ENCODE results near the gene VAMP1. TPM values are rescaled to one million over a fixed set of nuclear protein-coding genes. Genes with fewer than 3 reads are reported as not detected.

VAMP1 gene
- total RNA-seq, 2 donors from 2014 or later = 5.6 to 17.8 TPM

- Histone ChIP-seq H3K4me1 (ENCODE audit: control insufficient read depth, insufficient read depth, low read length) (no peaks in the 10 kb centered on the region), H3K27ac (ENCODE audit: low read depth, low read length) (no peak overlapping the region), H3K27me3 (ENCODE audit: control insufficient read depth, insufficient read depth, low read length, poor library complexity, severe bottlenecking) (no peaks in the 10 kb centered on the region), H3K9me3 (ENCODE audit: control insufficient read depth, low read length) (no peaks in the 10 kb centered on the region), H3K4me3 (ENCODE audit: low read length) (no peak overlapping the region), H3K9ac (ENCODE audit: extremely low read depth, low read length, poor library complexity, severe bottlenecking) (no peak overlapping the region), H3K36me3 (ENCODE audit: control insufficient read depth, insufficient read depth, low read length) (no peaks in the 10 kb centered on the region)
- 87 to 88% methylated on average over 8 to 9 of the region's 9 CpGs for WGBS, 2 experiments (ENCODE audit: insufficient coverage in 1 of 2, insufficient read length in 1 of 2)
- DNase-seq = no peak
- Mint-ChIP-seq H3K27ac (no peak overlapping the region), H3K27me3 (ENCODE audit: insufficient read depth) (no peaks in the 10 kb centered on the region), H3K9me3 (no peaks in the 10 kb centered on the region), H3K4me3 (no peak overlapping the region), H3K4me1 (peaks cover 20% of the 10 kb centered on the region), H3K36me3 (ENCODE audit: low read depth) (no peaks in the 10 kb centered on the region)
- TF ChIP-seq CTCF (conservative IDR thresholded peaks at IDR 0.05) = no peak
Observed at GRCh38 chr12:6442836-6443235, 27.6 kb downstream of the VAMP1 start.

GRCh38 chr12:6440391-6440790 is 30.1 kb downstream of the VAMP1 start:
- H3K36me3 Mint-ChIP-seq (ENCODE audit: low read depth) = no peaks in the 10 kb centered on the region
- H3K27ac Mint-ChIP-seq = no peak overlapping the region
- no peaks in the 10 kb centered on the region for H3K27me3 Mint-ChIP-seq (ENCODE audit: insufficient read depth)
- H3K4me3 Mint-ChIP-seq = no peak overlapping the region
- Histone ChIP-seq H3K27ac (ENCODE audit: low read depth, low read length) (no peak overlapping the region), H3K4me1 (ENCODE audit: control insufficient read depth, insufficient read depth, low read length) (no peaks in the 10 kb centered on the region), H3K9me3 (ENCODE audit: control insufficient read depth, low read length) (no peaks in the 10 kb centered on the region), H3K4me3 (ENCODE audit: low read length) (no peak overlapping the region), H3K27me3 (ENCODE audit: control insufficient read depth, insufficient read depth, low read length, poor library complexity, severe bottlenecking) (no peaks in the 10 kb centered on the region), H3K9ac (ENCODE audit: extremely low read depth, low read length, poor library complexity, severe bottlenecking) (no peak overlapping the region), H3K36me3 (ENCODE audit: control insufficient read depth, insufficient read depth, low read length) (no peaks in the 10 kb centered on the region)
- WGBS, 2 experiments (ENCODE audit: insufficient coverage in 1 of 2, insufficient read length in 1 of 2) = 100% methylated on average over 1 of the region's 1 CpG; no CpG with 5 or more reads in 1 of the 2 experiments
- DNase-seq = no peak
- H3K9me3 Mint-ChIP-seq = no peaks in the 10 kb centered on the region
- TF ChIP-seq CTCF (conservative IDR thresholded peaks at IDR 0.05) = no peak
- peaks cover 18% of the 10 kb centered on the region for H3K4me1 Mint-ChIP-seq

- H3K36me3 Mint-ChIP-seq (ENCODE audit: low read depth) = no peaks in the 10 kb centered on the region
- H3K9ac ChIP-seq (ENCODE audit: extremely low read depth, low read length, poor library complexity, severe bottlenecking) = no peak overlapping the region
- no peak overlapping the region for H3K4me3 ChIP-seq (ENCODE audit: low read length)
- no peaks in the 10 kb centered on the region for H3K9me3 ChIP-seq (ENCODE audit: control insufficient read depth, low read length)
- TF ChIP-seq CTCF (conservative IDR thresholded peaks at IDR 0.05) = no peak
- peaks cover 21% of the 10 kb centered on the region for H3K4me1 Mint-ChIP-seq
- H3K27me3 Mint-ChIP-seq (ENCODE audit: insufficient read depth) = no peaks in the 10 kb centered on the region
- H3K4me1 ChIP-seq (ENCODE audit: control insufficient read depth, insufficient read depth, low read length) = no peaks in the 10 kb centered on the region
- no peaks in the 10 kb centered on the region for H3K36me3 ChIP-seq (ENCODE audit: control insufficient read depth, insufficient read depth, low read length)
- H3K27ac ChIP-seq (ENCODE audit: low read depth, low read length) = no peak overlapping the region
- H3K27ac Mint-ChIP-seq = no peak overlapping the region
- peak; percentile 36 for DNase-seq
- 93 to 99% methylated on average over 11 of the region's 12 CpGs for WGBS, 2 experiments (ENCODE audit: insufficient coverage in 1 of 2, insufficient read length in 1 of 2)
- H3K27me3 ChIP-seq (ENCODE audit: control insufficient read depth, insufficient read depth, low read length, poor library complexity, severe bottlenecking) = no peaks in the 10 kb centered on the region
- H3K9me3 Mint-ChIP-seq = no peaks in the 10 kb centered on the region
- H3K4me3 Mint-ChIP-seq = no peak overlapping the region
Observed at GRCh38 chr12:6438345-6438744, 32.1 kb downstream of the VAMP1 start.

Data from endodermal cell (in vitro differentiated cells).